ENCODE data around the gene DAAM2.

DNA sequence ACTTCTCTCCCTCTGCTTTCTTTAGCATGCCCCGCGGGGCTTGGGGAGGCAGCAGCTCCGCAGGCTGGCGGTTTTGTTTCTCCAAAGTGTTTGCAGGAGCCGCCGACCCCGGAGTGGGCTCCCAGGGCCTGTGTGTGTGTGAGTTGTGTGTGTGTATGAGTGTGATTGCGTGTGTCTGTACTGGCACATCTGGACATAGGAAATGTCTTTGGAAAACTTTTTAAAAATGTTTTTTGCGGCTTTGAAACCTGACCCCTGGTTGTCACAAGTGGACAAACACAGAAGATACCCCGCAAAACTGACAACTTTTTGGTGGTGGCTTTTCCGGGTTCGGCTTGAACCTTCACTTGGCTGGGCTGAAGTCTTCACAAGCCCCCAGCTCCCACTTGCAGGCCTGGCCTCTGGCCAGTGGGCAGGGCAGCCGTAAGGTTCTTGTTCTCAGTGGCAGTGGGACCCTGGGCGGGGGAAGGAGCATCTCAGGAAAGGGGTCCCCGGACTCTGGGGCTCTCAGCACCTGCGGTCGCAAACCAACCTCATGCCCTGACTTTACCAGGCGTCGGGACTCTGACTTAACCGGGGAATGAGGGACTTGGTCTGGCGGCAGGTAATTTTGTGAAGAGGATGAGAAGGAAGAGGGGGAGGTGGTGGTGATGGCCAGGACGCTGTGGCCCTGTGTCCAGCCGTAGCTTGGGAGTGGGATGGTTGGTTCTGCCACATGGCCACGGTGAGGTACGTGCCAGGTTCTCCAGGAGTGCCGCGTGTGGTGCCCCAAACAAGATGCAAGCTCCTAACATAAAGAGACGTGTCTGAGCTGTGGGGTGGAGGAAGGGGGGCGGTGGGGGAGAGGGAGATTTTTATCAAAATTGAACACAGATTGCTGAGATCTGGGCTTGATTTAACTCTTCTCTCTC, 619 bp downstream of the DAAM2 start:
- no peak for TF ChIP-seq POLR2AphosphoS5 (IDR thresholded peaks at IDR 0.05)
- no peak for TF ChIP-seq POLR2A (IDR thresholded peaks at IDR 0.05)
